NCI-H446 (cell line): ENCODE data around the gene TMEM115.
A peak's percentile ranks its signal among the peaks of the same experiment; 100 is the strongest.

Source experiments
- DNase-seq, 2 experiments: peaks; one replicate each; lab custom pipeline; 2025; lab: John Stamatoyannopoulos, UW

TMEM115 gene

GRCh38 chr3:50375258-50375931 lies 16.1 kb upstream of the TMEM115 start:
- no peak for DNase-seq

- no peak for DNase-seq
Observed at GRCh38 chr3:50374363-50375257, 15.3 kb upstream of the TMEM115 start.

- DNase-seq, result no peak
Observed at GRCh38 chr3:50373146-50374051, 14.1 kb upstream of the TMEM115 start.

- peak in 1 of 2 experiments; percentile 46 for DNase-seq
Observed at GRCh38 chr3:50372349-50372748, 13.0 kb upstream of the TMEM115 start.

GRCh38 chr3:50371133-50371685 lies 11.9 kb upstream of the TMEM115 start:
- no peak for DNase-seq

- DNase-seq, result peak in 1 of 2 experiments; percentile 19
Observed at GRCh38 chr3:50370594-50370993, 11.3 kb upstream of the TMEM115 start.

- DNase-seq, result no peak
Observed at GRCh38 chr3:50369012-50369670, 9.8 kb upstream of the TMEM115 start.

- DNase-seq, result no peak
Observed at GRCh38 chr3:50365842-50366220, 6.5 kb upstream of the TMEM115 start.

GRCh38 chr3:50365080-50365841 lies 5.9 kb upstream of the TMEM115 start:
- no peak for DNase-seq

GRCh38 chr3:50364573-50365079 lies 5.3 kb upstream of the TMEM115 start:
- DNase-seq, result no peak

- DNase-seq, result no peak
Observed at GRCh38 chr3:50359760-50360110, 414 bp upstream of the TMEM115 start.

- no peak for DNase-seq
Observed at GRCh38 chr3:50358355-50358910, 888 bp downstream of the TMEM115 start.

- no peak for DNase-seq
Observed at GRCh38 chr3:50357481-50357880, 1.8 kb downstream of the TMEM115 start.

GRCh38 chr3:50356553-50356952 lies 2.8 kb downstream of the TMEM115 start:
- DNase-seq, result no peak

GRCh38 chr3:50355829-50356552 lies 3.3 kb downstream of the TMEM115 start:
- no peak for DNase-seq

- no peak for DNase-seq
Observed at GRCh38 chr3:50354850-50355249, 4.5 kb downstream of the TMEM115 start.

GRCh38 chr3:50354186-50354764 lies 5.0 kb downstream of the TMEM115 start:
- DNase-seq, result no peak

- DNase-seq, result no peak
Observed at GRCh38 chr3:50353245-50354004, 5.9 kb downstream of the TMEM115 start.
